Nephron progenitor cell (in vitro differentiated cells): ENCODE results near the gene SOCS1.

Experiments
- DNase-seq: peaks from one replicate; pipeline ENCODE4 v3.0.0; 2021
- H3K27ac Mint-ChIP-seq: 2 replicates; pipeline ENCODE4 v1.8.0; 2021; ENCODE audit warnings: mild to moderate bottlenecking, moderate library complexity, mixed read lengths
- H3K27me3 Mint-ChIP-seq: 2 replicates; pipeline ENCODE4 v1.8.0; 2021; ENCODE audit warnings: mild to moderate bottlenecking, low read depth, mixed read lengths; ENCODE audit not compliant: poor library complexity
- H3K36me3 Mint-ChIP-seq: 2 replicates; pipeline ENCODE4 v1.8.0; 2021; ENCODE audit warnings: low read depth, mixed read lengths
- H3K4me1 Mint-ChIP-seq: 2 replicates; pipeline ENCODE4 v1.8.0; 2021; ENCODE audit warnings: mixed read lengths
- H3K4me3 Mint-ChIP-seq: 2 replicates; pipeline ENCODE4 v1.8.0; 2021; ENCODE audit warnings: mild to moderate bottlenecking, moderate library complexity, mixed read lengths
- H3K9me3 Mint-ChIP-seq: 2 replicates; pipeline ENCODE4 v1.8.0; 2021; ENCODE audit warnings: mild to moderate bottlenecking, moderate library complexity, mixed read lengths
- CTCF ChIP-seq: fragments of 200-600 bp; sonication (generic); IDR thresholded peaks from 2 replicates; pipeline ENCODE4 v1.5.0; 2021; ENCODE audit warnings: antibody characterized with exemption

SOCS1 gene

GRCh38 chr16:11205754-11206581 lies 50.0 kb downstream of the SOCS1 start:
- no peak for TF ChIP-seq CTCF
- Mint-ChIP-seq H3K4me1 (peaks cover 50% of the 10 kb centered on the region), H3K9me3 (no peaks in the 10 kb centered on the region), H3K36me3 (no peaks in the 10 kb centered on the region), H3K27me3 (peaks cover 17% of the 10 kb centered on the region), H3K4me3 (no peak overlapping the region), H3K27ac (no peak overlapping the region)
- no peak for DNase-seq

GRCh38 chr16:11205065-11205699 lies 50.8 kb downstream of the SOCS1 start:
- peaks cover 57% of the 10 kb centered on the region for H3K4me1 Mint-ChIP-seq
- peaks cover 15% of the 10 kb centered on the region for H3K27me3 Mint-ChIP-seq
- DNase-seq = no peak
- H3K9me3 Mint-ChIP-seq = no peaks in the 10 kb centered on the region
- H3K4me3 Mint-ChIP-seq = no peak overlapping the region
- no peak for TF ChIP-seq CTCF
- H3K36me3 Mint-ChIP-seq = no peaks in the 10 kb centered on the region
- H3K27ac Mint-ChIP-seq = no peak overlapping the region

- Mint-ChIP-seq H3K27me3 (peaks cover 15% of the 10 kb centered on the region), H3K4me1 (peaks cover 53% of the 10 kb centered on the region), H3K4me3 (no peak overlapping the region), H3K9me3 (no peaks in the 10 kb centered on the region), H3K27ac (no peak overlapping the region), H3K36me3 (no peaks in the 10 kb centered on the region)
- no peak for TF ChIP-seq CTCF
- DNase-seq = no peak
These were observed 51.4 kb downstream of the SOCS1 start for GRCh38 chr16:11204513-11205047.
